Panc1 (cell line): Measurements from ENCODE around the gene TMEM154.

Source experiments
- POLR2AphosphoS5 ChIP-seq: IDR thresholded peaks from 2 replicates; pipeline ENCODE4 v1.6.1; 2012; ENCODE audit warnings: mild to moderate bottlenecking, low read depth, low read length, moderate library complexity
- REST ChIP-seq, 2 experiments: IDR thresholded peaks; 2 replicates each; pipeline ENCODE4 v1.6.1; 2011 to 2012; ENCODE audit warnings: low read depth in 2 of 2, control low read depth in 1 of 2, low read length in 1 of 2, mild to moderate bottlenecking in 1 of 2, moderate library complexity in 1 of 2; ENCODE audit not compliant: insufficient read depth in 1 of 2
- SIN3A ChIP-seq: IDR thresholded peaks from 2 replicates; pipeline ENCODE4 v1.6.1; 2012; ENCODE audit warnings: low read depth, mild to moderate bottlenecking, low read length, moderate library complexity, borderline replicate concordance; ENCODE audit not compliant: insufficient read depth
- TCF7L2 ChIP-seq: IDR thresholded peaks from 2 replicates; pipeline ENCODE4 v1.6.1; 2011; ENCODE audit warnings: mild to moderate bottlenecking, low read depth, low read length, inconsistent platforms
- TF ChIP-seq, protein P1 (sequence below): fragments of 450-650 bp; IDR thresholded peaks from 2 replicates; pipeline ENCODE4 v1.5.1; 2017; ENCODE audit warnings: mild to moderate bottlenecking

DNA sequence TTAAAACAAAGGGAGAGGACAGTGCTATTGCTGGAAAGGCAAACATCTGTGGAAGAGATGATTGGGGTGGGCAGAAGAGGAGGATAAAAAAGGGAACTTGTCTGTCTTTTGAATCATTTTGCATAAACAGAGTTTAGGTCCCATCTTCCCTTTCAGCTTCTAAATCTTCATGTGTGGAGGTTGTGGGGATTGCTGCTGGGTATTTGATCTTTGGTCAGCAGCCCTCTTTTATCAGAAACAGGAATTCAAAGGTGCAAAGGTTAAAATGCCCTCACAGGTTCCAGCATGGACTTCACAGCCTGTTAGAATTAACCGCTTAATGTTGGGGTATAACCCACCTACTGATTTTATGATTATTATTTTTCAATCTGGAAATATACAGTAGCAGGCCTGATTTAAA, 39.5 kb upstream of the TMEM154 start:
- TF ChIP-seq, protein P1, sequence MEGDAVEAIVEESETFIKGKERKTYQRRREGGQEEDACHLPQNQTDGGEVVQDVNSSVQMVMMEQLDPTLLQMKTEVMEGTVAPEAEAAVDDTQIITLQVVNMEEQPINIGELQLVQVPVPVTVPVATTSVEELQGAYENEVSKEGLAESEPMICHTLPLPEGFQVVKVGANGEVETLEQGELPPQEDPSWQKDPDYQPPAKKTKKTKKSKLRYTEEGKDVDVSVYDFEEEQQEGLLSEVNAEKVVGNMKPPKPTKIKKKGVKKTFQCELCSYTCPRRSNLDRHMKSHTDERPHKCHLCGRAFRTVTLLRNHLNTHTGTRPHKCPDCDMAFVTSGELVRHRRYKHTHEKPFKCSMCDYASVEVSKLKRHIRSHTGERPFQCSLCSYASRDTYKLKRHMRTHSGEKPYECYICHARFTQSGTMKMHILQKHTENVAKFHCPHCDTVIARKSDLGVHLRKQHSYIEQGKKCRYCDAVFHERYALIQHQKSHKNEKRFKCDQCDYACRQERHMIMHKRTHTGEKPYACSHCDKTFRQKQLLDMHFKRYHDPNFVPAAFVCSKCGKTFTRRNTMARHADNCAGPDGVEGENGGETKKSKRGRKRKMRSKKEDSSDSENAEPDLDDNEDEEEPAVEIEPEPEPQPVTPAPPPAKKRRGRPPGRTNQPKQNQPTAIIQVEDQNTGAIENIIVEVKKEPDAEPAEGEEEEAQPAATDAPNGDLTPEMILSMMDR, result no peak
- no peak for TF ChIP-seq REST (IDR thresholded peaks at IDR 0.05; ENCODE audit: insufficient read depth in 1 of 2, low read depth in 2 of 2, low read length in 1 of 2)
- no peak for TF ChIP-seq TCF7L2
- TF ChIP-seq POLR2AphosphoS5, result no peak
- TF ChIP-seq SIN3A, result no peak
